ENCODE data around the gene NPM1.

Gene NPM1

GRCh38 chr5:171418982-171419687 lies 31.5 kb downstream of the NPM1 start, which contains the start of gene FGF18 (continued):
- TF ChIP-seq ZBTB11 (tag by site-specific recombination; conservative IDR thresholded peaks at IDR 0.05; ENCODE audit: low read depth) (no peak), ZNF211 (tag by site-specific recombination; IDR thresholded peaks at IDR 0.05; ENCODE audit: low read depth) (no peak), ZNF501 (tag by site-specific recombination; IDR thresholded peaks at IDR 0.05) (0 out of 2 replicates have a peak, but pooled peaks have one; percentile 15), ZNF433 (tag by site-specific recombination; IDR thresholded peaks at IDR 0.05; ENCODE audit: low read depth) (no peak), REST (tag by site-specific recombination; IDR thresholded peaks at IDR 0.05) (no peak), ZBTB1 (tag by site-specific recombination; IDR thresholded peaks at IDR 0.05) (no peak), ZNF26 (tag by site-specific recombination; IDR thresholded peaks at IDR 0.05) (no peak), ZBTB8A (tag by site-specific recombination; IDR thresholded peaks at IDR 0.05) (peak; percentile 75), PRDM1 (tag by site-specific recombination; IDR thresholded peaks at IDR 0.05) (no peak), KLF9 (tag by site-specific recombination; IDR thresholded peaks at IDR 0.05; ENCODE audit: low read depth) (peak; percentile 52; the same call in 1 of the 2 replicates), PRDM10 (tag by site-specific recombination; IDR thresholded peaks at IDR 0.05) (peak; percentile 92), ZNF596 (tag by site-specific recombination; IDR thresholded peaks at IDR 0.05) (no peak), ZNF426 (tag by site-specific recombination; IDR thresholded peaks at IDR 0.05) (no peak), ZNF514 (tag by site-specific recombination; IDR thresholded peaks at IDR 0.05) (no peak), TCF7L2 (IDR thresholded peaks at IDR 0.05; ENCODE audit: borderline replicate concordance, low read depth, low read length) (peak; percentile 67), ZNF571 (tag by site-specific recombination; IDR thresholded peaks at IDR 0.05) (no peak), ZNF184 (tag by site-specific recombination; IDR thresholded peaks at IDR 0.05) (no peak), ZNF10 (tag by site-specific recombination; IDR thresholded peaks at IDR 0.05) (no peak), ZNF266 (tag by site-specific recombination; IDR thresholded peaks at IDR 0.05; ENCODE audit: low read depth) (no peak), SP7 (tag by site-specific recombination; IDR thresholded peaks at IDR 0.05) (peak; percentile 52), GLIS2 (tag by site-specific recombination; IDR thresholded peaks at IDR 0.05) (peak; percentile 88), ZNF777 (tag by site-specific recombination; IDR thresholded peaks at IDR 0.05; ENCODE audit: borderline replicate concordance) (peak; percentile 78), ZNF791 (tag by site-specific recombination; IDR thresholded peaks at IDR 0.05) (no peak)
- TF ChIP-seq, protein P1, sequence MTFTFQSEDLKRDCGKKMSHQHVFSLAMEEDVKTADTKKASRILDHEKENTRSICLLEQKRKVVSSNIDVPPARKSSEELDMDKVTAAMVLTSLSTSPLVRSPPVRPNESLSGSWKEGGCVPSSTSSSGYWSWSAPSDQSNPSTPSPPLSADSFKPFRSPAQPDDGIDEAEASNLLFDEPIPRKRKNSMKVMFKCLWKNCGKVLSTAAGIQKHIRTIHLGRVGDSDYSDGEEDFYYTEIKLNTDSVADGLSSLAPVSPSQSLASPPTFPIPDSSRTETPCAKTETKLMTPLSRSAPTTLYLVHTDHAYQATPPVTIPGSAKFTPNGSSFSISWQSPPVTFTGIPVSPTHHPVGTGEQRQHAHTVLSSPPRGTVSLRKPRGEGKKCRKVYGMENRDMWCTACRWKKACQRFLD (tag by site-specific recombination; IDR thresholded peaks at IDR 0.05) = no peak
